Neuronal stem cell (in vitro differentiated cells): Measurements from ENCODE around the gene GDE1.

Experiments used
- DNase-seq: peaks from one replicate; pipeline ENCODE4 v3.0.0-alpha.2; 2013; ENCODE audit warnings: low spot score
- H2AFZ ChIP-seq: one replicate; pipeline ENCODE4 v1.6.1; 2013; ENCODE audit warnings: mild to moderate bottlenecking, low read length, inconsistent platforms
- H2AK5ac ChIP-seq: 2 replicates; pipeline ENCODE4 v1.6.1; 2013; ENCODE audit warnings: low read depth, mild to moderate bottlenecking, inconsistent platforms, low read length, moderate library complexity, mixed read lengths
- H2BK120ac ChIP-seq: 2 replicates; pipeline ENCODE4 v1.6.1; 2013; ENCODE audit warnings: low read depth, mild to moderate bottlenecking, inconsistent platforms, low read length, moderate library complexity, mixed read lengths
- H2BK12ac ChIP-seq: one replicate; pipeline ENCODE4 v1.6.1; 2013; ENCODE audit warnings: low read length, inconsistent platforms
- H2BK15ac ChIP-seq: 2 replicates; pipeline ENCODE4 v1.6.1; 2013; ENCODE audit warnings: mild to moderate bottlenecking, low read length, inconsistent platforms, mixed read lengths
- H2BK5ac ChIP-seq: one replicate; pipeline ENCODE4 v1.6.1; 2013; ENCODE audit warnings: inconsistent platforms, mild to moderate bottlenecking, low read length, moderate library complexity
- H3K14ac ChIP-seq: one replicate; pipeline ENCODE4 v1.6.1; 2013; ENCODE audit warnings: low read length, inconsistent platforms
- H3K18ac ChIP-seq: 2 replicates; pipeline ENCODE4 v1.6.1; 2013; ENCODE audit warnings: low read length, inconsistent platforms
- H3K23ac ChIP-seq: 2 replicates; pipeline ENCODE4 v1.6.1; 2013; ENCODE audit warnings: low read depth, mild to moderate bottlenecking, mixed read lengths, low read length, inconsistent platforms; ENCODE audit not compliant: poor library complexity
- H3K27ac ChIP-seq: replicated peaks from 3 replicates; pipeline ENCODE4 v1.5.1; 2013; ENCODE audit warnings: low read length, inconsistent platforms
- H3K27me3 ChIP-seq, 3 experiments: 2 replicates each; pipeline ENCODE4 v1.6.1; 2013; ENCODE audit warnings: low read length in 3 of 3, mild to moderate bottlenecking in 2 of 3, inconsistent platforms in 1 of 3, low read depth in 1 of 3, mixed read lengths in 1 of 3, moderate library complexity in 1 of 3; ENCODE audit not compliant: control insufficient read depth in 3 of 3, insufficient read depth in 3 of 3
- H3K36me3 ChIP-seq, 2 donors: replicated peaks in 1 of 2; 2 replicates each; pipeline ENCODE4 v1.6.1; 2013; ENCODE audit warnings: low read length in 2 of 2; ENCODE audit not compliant: control insufficient read depth in 2 of 2, insufficient read depth in 2 of 2
- H3K4ac ChIP-seq: 2 replicates; pipeline ENCODE4 v1.6.1; 2013; ENCODE audit warnings: inconsistent platforms, mild to moderate bottlenecking, low read length, moderate library complexity
- H3K4me1 ChIP-seq, 2 donors: 1 replicate in 1 of 2; 2 replicates in 1 of 2; pipeline ENCODE4 v1.6.1; 2013; ENCODE audit warnings: low read length in 2 of 2, low read depth in 1 of 2; ENCODE audit not compliant: control insufficient read depth in 2 of 2, insufficient read depth in 1 of 2
- H3K4me2 ChIP-seq: one replicate; pipeline ENCODE4 v1.6.1; 2013; ENCODE audit warnings: mild to moderate bottlenecking, low read length, inconsistent platforms; ENCODE audit not compliant: insufficient read depth, poor library complexity, severe bottlenecking
- H3K4me3 ChIP-seq, 2 donors: 2 replicates each; pipeline ENCODE4 v1.5.1; 2013; ENCODE audit warnings: low read length in 2 of 2, mild to moderate bottlenecking in 2 of 2, inconsistent platforms in 1 of 2, moderate library complexity in 1 of 2
- H3K79me1 ChIP-seq: one replicate; pipeline ENCODE4 v1.6.1; 2013; ENCODE audit warnings: low read depth, mild to moderate bottlenecking, inconsistent platforms, low read length, moderate library complexity
- H3K9ac ChIP-seq: one replicate; pipeline ENCODE4 v1.6.1; 2013; ENCODE audit warnings: mild to moderate bottlenecking, low read depth, low read length, inconsistent platforms; ENCODE audit not compliant: poor library complexity
- H3K9me3 ChIP-seq, 2 donors: replicated peaks in 1 of 2; 2 replicates each; pipeline versions ENCODE3 to v1.6.1; 2013; ENCODE audit warnings: low read length in 2 of 2, mild to moderate bottlenecking in 2 of 2, inconsistent platforms in 1 of 2, low read depth in 1 of 2, mixed read lengths in 1 of 2, moderate library complexity in 1 of 2; ENCODE audit not compliant: control insufficient read depth in 2 of 2, insufficient read depth in 1 of 2
- H4K8ac ChIP-seq: one replicate; pipeline ENCODE4 v1.6.1; 2013; ENCODE audit warnings: low read depth, mild to moderate bottlenecking, inconsistent platforms, low read length, moderate library complexity
- H4K91ac ChIP-seq: one replicate; pipeline ENCODE4 v1.6.1; 2013; ENCODE audit warnings: low read length, low read depth, mild to moderate bottlenecking, inconsistent platforms; ENCODE audit not compliant: poor library complexity
- WGBS, 2 donors: extraction: QIAGEN DNeasy Blood & Tissue Kit; methylation state at CpG; one replicate each; pipeline ENCODE4 v1.1.7; 2013; ENCODE audit warnings: missing lambda C conversion rate in 2 of 2, mixed read lengths in 1 of 2; ENCODE audit not compliant: insufficient read length in 2 of 2, insufficient replicate concordance in 1 of 2; ENCODE audit errors: extremely low coverage in 2 of 2; 5-methylcytosine and 5-hydroxymethylcytosine counted together

GDE1 gene

GRCh38 chr16:19520861-19521331 lies 1.0 kb downstream of the GDE1 start:
- no peak overlapping the region for H4K8ac ChIP-seq
- H3K4me3 ChIP-seq, result peak overlapping the region; percentile 94 to 95
- no peak overlapping the region for H4K91ac ChIP-seq
- H3K36me3 ChIP-seq, result peaks cover 3 to 37% of the 10 kb centered on the region in 2 donors
- H3K23ac ChIP-seq, result no peak overlapping the region
- H3K27me3 ChIP-seq, result no peaks in the 10 kb centered on the region
- peak overlapping the region; percentile 60 for H3K4me2 ChIP-seq
- H3K4me1 ChIP-seq, result peaks cover 8 to 11% of the 10 kb centered on the region in 2 donors
- no peak overlapping the region for H3K18ac ChIP-seq
- H3K14ac ChIP-seq, result no peak overlapping the region
- DNase-seq, result no peak
- H3K27ac ChIP-seq, result no peak overlapping the region
- H3K9me3 ChIP-seq, result no peaks in the 10 kb centered on the region
- H2AFZ ChIP-seq, result peak overlapping the region; percentile 89
- peaks cover 4% of the 10 kb centered on the region for H3K79me1 ChIP-seq
- H3K9ac ChIP-seq, result no peak overlapping the region
- no peak overlapping the region for H2BK15ac ChIP-seq
- H2BK5ac ChIP-seq, result no peak overlapping the region
- no peak overlapping the region for H3K4ac ChIP-seq
- no peak overlapping the region for H2BK12ac ChIP-seq
- no CpG with 5 or more reads among the region's 8 CpGs for WGBS, 2 donors
- no peak overlapping the region for H2BK120ac ChIP-seq
- no peak overlapping the region for H2AK5ac ChIP-seq

DNA sequence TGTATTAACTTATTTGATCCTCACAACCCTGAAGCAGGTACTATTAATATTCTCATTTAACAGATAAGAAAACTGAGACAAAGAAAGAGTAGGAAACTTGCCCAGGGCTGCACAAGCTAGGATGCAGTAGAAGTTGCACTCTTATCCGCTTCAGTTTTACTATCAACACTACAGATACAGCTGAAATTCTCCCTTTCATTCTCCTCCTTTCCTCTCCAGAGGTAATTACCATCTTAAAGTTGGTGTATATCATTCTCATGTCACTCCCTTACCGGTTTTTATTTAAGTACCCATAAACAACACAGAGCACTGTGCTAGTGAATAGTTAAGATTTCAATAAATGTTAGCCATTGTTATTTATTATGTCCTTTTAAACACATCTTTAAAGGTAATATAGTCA lies 3.5 kb downstream of the GDE1 start:
- no peak overlapping the region for H3K23ac ChIP-seq
- H3K27ac ChIP-seq, result no peak overlapping the region
- no peak overlapping the region for H3K4me2 ChIP-seq
- H3K9me3 ChIP-seq, result peaks cover 0 to 7% of the 10 kb centered on the region in 2 donors
- WGBS, 2 donors, result no CpG with 5 or more reads among the region's 2 CpGs
- H3K4me3 ChIP-seq, result no peak overlapping the region
- H3K4ac ChIP-seq, result no peak overlapping the region
- no peak overlapping the region for H2BK12ac ChIP-seq
- no peak overlapping the region for H3K9ac ChIP-seq
- no peaks in the 10 kb centered on the region for H3K27me3 ChIP-seq
- H3K14ac ChIP-seq, result no peak overlapping the region
- no peak overlapping the region for H2BK120ac ChIP-seq
- no peak overlapping the region for H2BK15ac ChIP-seq
- DNase-seq, result no peak
- H4K8ac ChIP-seq, result no peak overlapping the region
- no peak overlapping the region for H4K91ac ChIP-seq
- H3K79me1 ChIP-seq, result peaks cover 4% of the 10 kb centered on the region
- H3K18ac ChIP-seq, result no peak overlapping the region
- H3K36me3 ChIP-seq, result peaks cover 3 to 58% of the 10 kb centered on the region in 2 donors
- no peak overlapping the region for H2AK5ac ChIP-seq
- H2BK5ac ChIP-seq, result no peak overlapping the region
- peaks cover 5% of the 10 kb centered on the region in 2 donors for H3K4me1 ChIP-seq
- no peak overlapping the region for H2AFZ ChIP-seq

GRCh38 chr16:19517424-19518089 lies 4.3 kb downstream of the GDE1 start:
- H3K14ac ChIP-seq, result no peak overlapping the region
- peaks cover 0 to 8% of the 10 kb centered on the region in 2 donors for H3K9me3 ChIP-seq
- H2BK120ac ChIP-seq, result no peak overlapping the region
- H3K23ac ChIP-seq, result no peak overlapping the region
- no peak overlapping the region for H2BK5ac ChIP-seq
- no peak overlapping the region for H4K91ac ChIP-seq
- peaks cover 4% of the 10 kb centered on the region for H3K79me1 ChIP-seq
- H4K8ac ChIP-seq, result no peak overlapping the region
- no peak overlapping the region for H3K27ac ChIP-seq
- no peak overlapping the region for H3K9ac ChIP-seq
- no peak overlapping the region for H3K18ac ChIP-seq
- no CpG with 5 or more reads among the region's 8 CpGs for WGBS, 2 donors
- H3K4me1 ChIP-seq, result peaks cover 5% of the 10 kb centered on the region in 2 donors
- DNase-seq, result no peak
- no peak overlapping the region for H2BK12ac ChIP-seq
- no peak overlapping the region for H2BK15ac ChIP-seq
- H3K27me3 ChIP-seq, result no peaks in the 10 kb centered on the region
- H2AFZ ChIP-seq, result no peak overlapping the region
- H3K4me3 ChIP-seq, result no peak overlapping the region
- H3K36me3 ChIP-seq, result peaks cover 4 to 66% of the 10 kb centered on the region in 2 donors
- H3K4me2 ChIP-seq, result no peak overlapping the region
- no peak overlapping the region for H3K4ac ChIP-seq
- H2AK5ac ChIP-seq, result no peak overlapping the region

GRCh38 chr16:19515757-19516156 lies 6.1 kb downstream of the GDE1 start:
- H4K91ac ChIP-seq, result no peak overlapping the region
- no peak overlapping the region for H3K14ac ChIP-seq
- H2BK12ac ChIP-seq, result no peak overlapping the region
- H3K23ac ChIP-seq, result no peak overlapping the region
- DNase-seq, result no peak
- no peak overlapping the region for H3K18ac ChIP-seq
- H3K27me3 ChIP-seq, result no peaks in the 10 kb centered on the region
- H3K4me1 ChIP-seq, result peaks cover 1 to 2% of the 10 kb centered on the region in 2 donors
- peaks cover 4 to 82% of the 10 kb centered on the region in 2 donors for H3K36me3 ChIP-seq
- no peak overlapping the region for H2AFZ ChIP-seq
- no CpG with 5 or more reads among the region's 2 CpGs for WGBS, 2 donors
- no peak overlapping the region for H2BK120ac ChIP-seq
- no peak overlapping the region for H2AK5ac ChIP-seq
- peaks cover 0 to 8% of the 10 kb centered on the region in 2 donors for H3K9me3 ChIP-seq
- no peak overlapping the region for H3K4me3 ChIP-seq
- no peak overlapping the region for H3K27ac ChIP-seq
- H3K9ac ChIP-seq, result no peak overlapping the region
- H3K79me1 ChIP-seq, result no peaks in the 10 kb centered on the region
- H4K8ac ChIP-seq, result no peak overlapping the region
- H2BK5ac ChIP-seq, result no peak overlapping the region
- H3K4ac ChIP-seq, result no peak overlapping the region
- no peak overlapping the region for H3K4me2 ChIP-seq
- H2BK15ac ChIP-seq, result no peak overlapping the region
